Measurements from ENCODE around the gene SDK2.

GRCh38 chr17:73648543-73648820, 4.2 kb upstream of the SDK2 start:
- no peak for TF ChIP-seq CTCF (IDR thresholded peaks at IDR 0.05; ENCODE audit: insufficient read depth, low read depth, low read length)
- TF ChIP-seq EZH2 (IDR thresholded peaks at IDR 0.05; ENCODE audit: insufficient read depth, low read length): no peak
